ENCODE data around the gene MACO1.
"Not testable (repeated sequence)": the region's sequence is repeated elsewhere in the genome, so short reads cannot be mapped to it uniquely, and the experiment has no call there.

The MACO1 gene

DNA sequence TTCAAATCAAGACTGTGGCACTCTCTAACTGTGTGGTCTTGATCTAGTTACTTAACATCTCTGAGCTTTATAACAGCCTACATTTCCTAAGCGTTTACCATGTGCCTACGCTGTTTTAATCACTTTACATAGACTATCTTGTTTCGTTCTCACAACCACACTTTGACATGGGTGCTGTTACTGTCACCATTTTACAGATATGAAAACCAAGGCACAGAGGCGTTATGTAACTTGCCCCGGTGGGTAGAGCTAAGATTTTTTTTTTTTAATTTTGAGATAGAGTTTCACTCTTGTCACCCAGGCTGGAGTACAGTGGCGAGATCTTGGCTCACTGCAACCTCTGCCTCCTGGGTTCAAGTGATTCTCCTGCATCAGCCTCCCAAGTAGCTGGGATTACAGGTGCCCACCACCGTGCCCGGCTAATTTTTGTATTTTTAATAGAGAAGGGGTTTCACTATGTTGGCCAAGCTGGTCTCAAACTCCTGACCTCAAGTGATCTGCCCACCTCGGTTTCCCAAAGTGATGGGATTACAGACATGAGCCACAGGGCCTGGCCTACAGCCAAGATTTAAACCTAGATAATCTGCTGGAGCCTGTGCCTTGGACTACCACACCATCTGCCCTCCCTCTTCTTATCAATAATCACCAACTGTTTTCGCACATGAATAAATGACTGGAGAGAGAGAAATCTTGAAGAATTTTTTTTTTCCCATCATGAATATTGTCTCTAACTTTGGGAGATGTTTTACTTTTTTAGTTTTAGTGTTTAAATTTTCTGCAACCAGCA lies 20.9 kb upstream of the MACO1 start:
- H4K20me1 ChIP-seq (ENCODE audit: insufficient read depth, low read length); H3K27ac ChIP-seq (ENCODE audit: low read length); H3F3A ChIP-seq (ENCODE audit: insufficient read depth, low read length); H3K27me3 ChIP-seq (replicated peaks; ENCODE audit: insufficient read depth, low read length); H3K36me3 ChIP-seq (replicated peaks; ENCODE audit: insufficient read depth, low read length); H3K4me1 ChIP-seq (ENCODE audit: low read length); H2AFZ ChIP-seq (ENCODE audit: low read length); H3K79me2 ChIP-seq (ENCODE audit: low read length); H3K9me3 ChIP-seq (replicated peaks; ENCODE audit: insufficient read depth, low read length); H3K4me2 ChIP-seq (ENCODE audit: low read depth, low read length); H3K4me3 ChIP-seq (ENCODE audit: low read length); DNase-seq; H3K9ac ChIP-seq (ENCODE audit: low read length); H3K9me2 ChIP-seq (replicated peaks; ENCODE audit: insufficient read depth, low read length): not testable (repeated sequence)

DNA sequence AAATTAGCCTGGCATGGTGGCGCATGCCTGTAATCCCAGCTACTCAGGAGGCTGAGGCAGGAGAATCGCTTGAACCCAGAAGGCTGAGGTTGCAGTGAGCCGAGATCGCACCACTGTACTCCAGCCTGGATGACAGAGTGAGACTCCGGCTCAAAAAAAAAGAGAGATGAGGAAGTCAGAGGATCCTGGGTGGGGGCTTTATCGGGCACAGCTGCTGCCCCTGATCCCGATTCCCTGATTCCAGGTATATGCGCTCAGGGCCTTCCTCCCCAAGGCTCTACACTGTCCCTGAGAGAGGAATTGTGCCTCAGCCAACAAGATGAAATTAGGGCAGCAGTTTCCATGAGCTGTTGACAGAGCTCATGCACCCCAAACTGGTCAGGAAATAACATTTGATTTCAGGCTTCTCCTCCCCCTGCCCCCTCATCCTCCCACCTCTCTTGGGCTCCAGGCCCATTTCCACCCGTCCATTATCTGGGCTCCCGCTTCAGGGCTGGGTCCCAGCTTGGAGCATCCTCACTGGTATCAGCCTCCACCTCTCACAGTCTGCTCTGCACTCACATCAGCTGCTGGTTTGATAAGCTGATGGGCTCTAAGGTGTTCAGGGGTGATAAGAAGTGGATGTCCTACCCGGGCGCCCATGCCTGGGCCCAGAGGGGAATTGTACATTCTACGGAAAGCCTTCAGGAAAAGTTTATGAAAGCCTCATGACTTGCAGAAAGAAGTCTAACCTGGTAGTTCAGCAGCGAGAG lies 17.6 kb upstream of the MACO1 start:
- H3K79me2 ChIP-seq (ENCODE audit: low read length); H3K27me3 ChIP-seq (replicated peaks; ENCODE audit: insufficient read depth, low read length); DNase-seq; H3K9me2 ChIP-seq (replicated peaks; ENCODE audit: insufficient read depth, low read length); H3K9me3 ChIP-seq (replicated peaks; ENCODE audit: insufficient read depth, low read length); H3K36me3 ChIP-seq (replicated peaks; ENCODE audit: insufficient read depth, low read length); H4K20me1 ChIP-seq (ENCODE audit: insufficient read depth, low read length); H3K4me3 ChIP-seq (ENCODE audit: low read length); H2AFZ ChIP-seq (ENCODE audit: low read length); H3F3A ChIP-seq (ENCODE audit: insufficient read depth, low read length); H3K27ac ChIP-seq (ENCODE audit: low read length); H3K9ac ChIP-seq (ENCODE audit: low read length); H3K4me2 ChIP-seq (ENCODE audit: low read depth, low read length); H3K4me1 ChIP-seq (ENCODE audit: low read length): not testable (repeated sequence)

DNA sequence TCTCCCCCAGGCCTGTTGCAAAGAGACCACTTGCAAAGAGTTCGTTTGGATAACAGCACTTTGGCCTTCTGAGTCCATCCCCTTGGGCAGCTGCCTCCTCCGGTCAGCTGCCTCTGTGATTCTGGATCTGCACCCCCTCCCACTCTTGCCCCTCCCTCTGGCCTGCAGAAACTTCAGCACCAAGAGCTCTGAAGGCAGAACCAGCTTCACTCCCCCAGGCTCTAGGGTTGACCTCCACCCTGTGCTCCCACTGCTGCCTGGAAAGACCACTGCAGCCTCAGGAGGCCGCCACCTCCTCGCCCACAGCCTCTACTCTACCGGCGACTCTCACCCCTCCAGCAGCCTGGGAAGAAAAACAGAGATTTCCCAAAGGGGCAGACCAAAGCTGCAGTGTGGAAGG lies 16.5 kb upstream of the MACO1 start:
- not testable (repeated sequence) for H3K79me2 ChIP-seq (ENCODE audit: low read length); H3K4me3 ChIP-seq (ENCODE audit: low read length); H3K9me2 ChIP-seq (replicated peaks; ENCODE audit: insufficient read depth, low read length); H3K4me2 ChIP-seq (ENCODE audit: low read depth, low read length); H3K4me1 ChIP-seq (ENCODE audit: low read length); H3K27ac ChIP-seq (ENCODE audit: low read length); DNase-seq; H3K9ac ChIP-seq (ENCODE audit: low read length); H2AFZ ChIP-seq (ENCODE audit: low read length); H3F3A ChIP-seq (ENCODE audit: insufficient read depth, low read length); H3K9me3 ChIP-seq (replicated peaks; ENCODE audit: insufficient read depth, low read length); H3K36me3 ChIP-seq (replicated peaks; ENCODE audit: insufficient read depth, low read length); H4K20me1 ChIP-seq (ENCODE audit: insufficient read depth, low read length); H3K27me3 ChIP-seq (replicated peaks; ENCODE audit: insufficient read depth, low read length)

DNA sequence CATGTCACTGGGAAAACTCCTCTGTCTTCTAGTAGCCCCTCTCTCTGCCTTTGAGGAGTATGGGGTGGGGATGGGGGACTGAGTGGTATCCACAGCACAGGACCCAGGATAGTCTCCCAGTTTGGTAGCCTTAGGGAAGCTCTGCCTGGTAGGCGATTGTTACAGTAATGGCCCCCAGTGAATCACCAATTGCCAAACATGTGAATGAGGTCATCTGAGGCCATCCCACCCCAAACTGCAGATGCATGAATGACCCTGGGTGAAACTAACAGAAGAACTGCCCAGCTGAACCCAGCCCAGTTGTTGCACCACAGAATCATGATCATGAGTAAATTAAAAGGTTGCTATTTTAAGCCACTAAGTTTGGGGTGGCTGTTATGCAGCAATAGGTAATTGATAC lies 16.1 kb upstream of the MACO1 start:
- not testable (repeated sequence) for H2AFZ ChIP-seq (ENCODE audit: low read length); H3K79me2 ChIP-seq (ENCODE audit: low read length); H3K4me1 ChIP-seq (ENCODE audit: low read length); H3K36me3 ChIP-seq (replicated peaks; ENCODE audit: insufficient read depth, low read length); H3K9ac ChIP-seq (ENCODE audit: low read length); H4K20me1 ChIP-seq (ENCODE audit: insufficient read depth, low read length); DNase-seq; H3K27ac ChIP-seq (ENCODE audit: low read length); H3K4me2 ChIP-seq (ENCODE audit: low read depth, low read length); H3K9me3 ChIP-seq (replicated peaks; ENCODE audit: insufficient read depth, low read length); H3F3A ChIP-seq (ENCODE audit: insufficient read depth, low read length); H3K27me3 ChIP-seq (replicated peaks; ENCODE audit: insufficient read depth, low read length); H3K9me2 ChIP-seq (replicated peaks; ENCODE audit: insufficient read depth, low read length); H3K4me3 ChIP-seq (ENCODE audit: low read length)

DNA sequence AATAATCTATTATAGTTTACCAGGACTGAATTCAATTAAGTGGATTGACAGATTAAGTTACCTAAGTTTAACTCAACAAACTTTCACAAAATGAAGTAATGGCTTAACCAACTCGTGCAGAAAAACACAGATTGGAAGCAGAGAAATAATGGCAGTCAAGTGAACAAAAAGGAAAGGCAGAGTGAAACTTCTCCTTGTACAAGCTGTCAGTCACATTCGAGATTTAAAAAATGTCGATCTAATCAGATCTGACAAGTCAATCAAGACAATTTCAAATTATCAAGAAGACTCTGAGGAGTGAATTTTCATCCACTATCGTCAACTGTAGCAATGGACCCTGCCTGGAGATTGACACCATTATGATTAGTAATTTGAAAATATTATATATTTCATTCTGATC lies 13.4 kb upstream of the MACO1 start:
- not testable (repeated sequence) for H3K4me3 ChIP-seq (ENCODE audit: low read length); DNase-seq; H3K4me2 ChIP-seq (ENCODE audit: low read depth, low read length); H2AFZ ChIP-seq (ENCODE audit: low read length); H3F3A ChIP-seq (ENCODE audit: insufficient read depth, low read length); H3K4me1 ChIP-seq (ENCODE audit: low read length); H3K36me3 ChIP-seq (replicated peaks; ENCODE audit: insufficient read depth, low read length); H3K27me3 ChIP-seq (replicated peaks; ENCODE audit: insufficient read depth, low read length); H3K9me2 ChIP-seq (replicated peaks; ENCODE audit: insufficient read depth, low read length); H3K27ac ChIP-seq (ENCODE audit: low read length); H3K79me2 ChIP-seq (ENCODE audit: low read length); H3K9ac ChIP-seq (ENCODE audit: low read length); H3K9me3 ChIP-seq (replicated peaks; ENCODE audit: insufficient read depth, low read length); H4K20me1 ChIP-seq (ENCODE audit: insufficient read depth, low read length)

DNA sequence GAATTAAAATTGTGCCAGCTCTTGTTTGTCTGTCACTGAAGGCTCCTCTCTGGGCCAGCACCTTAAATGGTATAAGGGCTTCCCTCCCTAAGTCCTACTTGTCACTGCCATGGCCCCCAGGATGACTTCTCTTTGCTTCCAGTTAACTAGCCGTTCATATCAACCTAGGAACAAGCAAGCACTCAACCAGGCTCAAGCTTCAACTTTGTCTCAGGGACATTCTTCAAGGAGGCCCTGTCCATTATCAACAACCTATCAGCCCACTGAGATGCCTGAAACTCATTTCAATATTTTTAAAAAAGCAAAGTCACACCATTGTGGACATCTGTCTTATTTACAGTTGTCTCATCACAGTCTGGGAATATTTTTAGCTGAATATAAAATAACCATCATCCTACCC lies 11.4 kb upstream of the MACO1 start:
- H3K9me3 ChIP-seq (replicated peaks; ENCODE audit: insufficient read depth, low read length); H3F3A ChIP-seq (ENCODE audit: insufficient read depth, low read length); H3K4me1 ChIP-seq (ENCODE audit: low read length); H3K4me3 ChIP-seq (ENCODE audit: low read length); H3K4me2 ChIP-seq (ENCODE audit: low read depth, low read length); H3K9me2 ChIP-seq (replicated peaks; ENCODE audit: insufficient read depth, low read length); H3K79me2 ChIP-seq (ENCODE audit: low read length); DNase-seq; H3K27me3 ChIP-seq (replicated peaks; ENCODE audit: insufficient read depth, low read length); H3K27ac ChIP-seq (ENCODE audit: low read length); H3K9ac ChIP-seq (ENCODE audit: low read length); H3K36me3 ChIP-seq (replicated peaks; ENCODE audit: insufficient read depth, low read length); H2AFZ ChIP-seq (ENCODE audit: low read length); H4K20me1 ChIP-seq (ENCODE audit: insufficient read depth, low read length): not testable (repeated sequence)

DNA sequence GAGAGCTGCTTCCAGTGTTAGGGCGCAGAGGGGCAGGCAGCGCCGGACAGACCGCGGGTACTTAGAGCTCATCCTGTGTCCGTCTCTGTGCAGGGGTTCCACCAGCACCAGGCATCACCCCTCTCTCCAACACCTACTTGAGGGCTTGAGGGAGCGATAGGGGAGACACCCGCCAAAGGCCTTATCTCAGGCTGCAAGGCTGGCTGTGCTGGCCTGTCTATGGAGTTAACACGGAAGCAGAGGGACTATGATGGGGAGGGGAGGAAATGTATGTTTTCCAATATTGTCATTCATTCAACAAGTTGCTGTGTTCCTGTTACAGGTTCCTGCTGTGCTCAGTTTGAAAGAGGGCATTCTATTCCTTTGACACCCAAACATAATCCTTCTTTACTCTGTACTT lies 10.0 kb upstream of the MACO1 start, which contains the start of gene RHCE:
Gene RHCE, minus strand, starts transcription at position 111 of the 400 bp plus-strand sequence. Its CDS starts 39 bp downstream, at position 72.
- H3K79me2 ChIP-seq (ENCODE audit: low read length) = not testable (repeated sequence)

DNA sequence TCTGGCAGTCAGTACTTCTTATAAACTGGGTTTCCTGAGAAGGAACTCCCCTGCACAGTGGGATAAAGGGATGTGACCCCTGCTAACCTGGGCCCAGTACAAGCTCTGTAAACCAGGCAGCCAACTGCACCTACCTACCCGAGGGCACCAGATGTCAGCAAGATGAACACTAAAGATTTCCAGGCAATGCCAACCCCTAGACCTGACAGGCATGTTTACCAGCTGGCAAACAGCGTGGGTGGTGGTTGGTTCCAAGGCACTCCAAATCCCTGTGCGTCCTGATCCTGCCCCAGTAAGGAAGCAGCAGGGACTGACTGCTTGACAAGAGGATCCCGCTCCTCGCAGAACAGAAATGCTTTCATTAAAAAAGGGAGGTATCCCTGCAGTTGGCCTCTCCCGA lies 7.5 kb upstream of the MACO1 start:
- not testable (repeated sequence) for H4K20me1 ChIP-seq (ENCODE audit: insufficient read depth, low read length); DNase-seq; H3K9ac ChIP-seq (ENCODE audit: low read length)

More for the DNA sequence above, 10.0 kb upstream of the MACO1 start, which contains the start of gene RHCE:
- not testable (repeated sequence) for H3K27ac ChIP-seq (ENCODE audit: low read length); DNase-seq; H3F3A ChIP-seq (ENCODE audit: insufficient read depth, low read length); H3K9ac ChIP-seq (ENCODE audit: low read length); H4K20me1 ChIP-seq (ENCODE audit: insufficient read depth, low read length); H3K27me3 ChIP-seq (replicated peaks; ENCODE audit: insufficient read depth, low read length); H3K9me3 ChIP-seq (replicated peaks; ENCODE audit: insufficient read depth, low read length); H3K4me1 ChIP-seq (ENCODE audit: low read length); H3K36me3 ChIP-seq (replicated peaks; ENCODE audit: insufficient read depth, low read length); H3K4me3 ChIP-seq (ENCODE audit: low read length); H3K9me2 ChIP-seq (replicated peaks; ENCODE audit: insufficient read depth, low read length); H2AFZ ChIP-seq (ENCODE audit: low read length); H3K4me2 ChIP-seq (ENCODE audit: low read depth, low read length)

More for the DNA sequence above, 7.5 kb upstream of the MACO1 start:
- H2AFZ ChIP-seq (ENCODE audit: low read length); H3K27me3 ChIP-seq (replicated peaks; ENCODE audit: insufficient read depth, low read length); H3K4me2 ChIP-seq (ENCODE audit: low read depth, low read length); H3K4me3 ChIP-seq (ENCODE audit: low read length); H3K4me1 ChIP-seq (ENCODE audit: low read length); H3F3A ChIP-seq (ENCODE audit: insufficient read depth, low read length); H3K27ac ChIP-seq (ENCODE audit: low read length); H3K79me2 ChIP-seq (ENCODE audit: low read length); H3K36me3 ChIP-seq (replicated peaks; ENCODE audit: insufficient read depth, low read length); H3K9me3 ChIP-seq (replicated peaks; ENCODE audit: insufficient read depth, low read length); H3K9me2 ChIP-seq (replicated peaks; ENCODE audit: insufficient read depth, low read length): not testable (repeated sequence)

Data from MM.1S (cell line).